Measurements from ENCODE around the gene SPIRE2. TPM values are rescaled to one million over a fixed set of nuclear protein-coding genes. Genes with fewer than 3 reads are reported as not detected.
"Not testable (repeated sequence)": the region's sequence is repeated elsewhere in the genome, so short reads cannot be mapped to it uniquely, and the experiment has no call there.

Gene SPIRE2
- total and polyA plus RNA-seq, 9 donors: 0.95 to 28.7 (median 2.9) TPM

DNA sequence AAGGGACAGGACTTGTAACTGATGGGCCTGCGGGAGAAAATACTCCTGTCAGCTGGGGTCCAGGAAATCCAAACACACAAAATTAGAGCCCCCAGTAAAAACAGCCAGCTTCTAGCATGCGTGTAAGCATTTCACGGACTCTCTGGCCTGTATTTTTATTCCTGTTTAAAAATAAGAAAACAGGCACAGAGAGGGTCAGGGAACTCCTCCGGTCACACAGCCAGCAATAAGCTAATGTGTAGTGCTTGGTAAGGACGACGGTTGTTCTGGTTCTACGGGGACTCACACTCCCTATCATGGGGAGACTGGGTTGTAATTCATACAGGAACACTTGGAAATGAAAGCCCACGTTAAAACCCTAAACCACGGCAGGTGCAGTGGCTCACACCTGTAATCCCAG lies 43.6 kb downstream of the SPIRE2 start:
- no peak overlapping the region for H3K27ac ChIP-seq
- no peaks in the 10 kb centered on the region for H3K9me3 ChIP-seq
- no peaks in the 10 kb centered on the region for H3K36me3 ChIP-seq
- intact Hi-C loops (cut with DNase I): no loop called here
- no peak overlapping the region for H3K4me3 ChIP-seq
- H3K27me3 ChIP-seq: no peaks in the 10 kb centered on the region
- H3K4me1 ChIP-seq (ENCODE audit: insufficient read depth): no peaks in the 10 kb centered on the region
- no peak for DNase-seq
- WGBS, 3 donors: 78 to 88% (median 85%) methylated on average over 9 of the region's 9 CpGs
- TF ChIP-seq EP300 (IDR thresholded peaks at IDR 0.05) (no peak), POLR2A (IDR thresholded peaks at IDR 0.05) (no peak)
- TF ChIP-seq, protein P1, sequence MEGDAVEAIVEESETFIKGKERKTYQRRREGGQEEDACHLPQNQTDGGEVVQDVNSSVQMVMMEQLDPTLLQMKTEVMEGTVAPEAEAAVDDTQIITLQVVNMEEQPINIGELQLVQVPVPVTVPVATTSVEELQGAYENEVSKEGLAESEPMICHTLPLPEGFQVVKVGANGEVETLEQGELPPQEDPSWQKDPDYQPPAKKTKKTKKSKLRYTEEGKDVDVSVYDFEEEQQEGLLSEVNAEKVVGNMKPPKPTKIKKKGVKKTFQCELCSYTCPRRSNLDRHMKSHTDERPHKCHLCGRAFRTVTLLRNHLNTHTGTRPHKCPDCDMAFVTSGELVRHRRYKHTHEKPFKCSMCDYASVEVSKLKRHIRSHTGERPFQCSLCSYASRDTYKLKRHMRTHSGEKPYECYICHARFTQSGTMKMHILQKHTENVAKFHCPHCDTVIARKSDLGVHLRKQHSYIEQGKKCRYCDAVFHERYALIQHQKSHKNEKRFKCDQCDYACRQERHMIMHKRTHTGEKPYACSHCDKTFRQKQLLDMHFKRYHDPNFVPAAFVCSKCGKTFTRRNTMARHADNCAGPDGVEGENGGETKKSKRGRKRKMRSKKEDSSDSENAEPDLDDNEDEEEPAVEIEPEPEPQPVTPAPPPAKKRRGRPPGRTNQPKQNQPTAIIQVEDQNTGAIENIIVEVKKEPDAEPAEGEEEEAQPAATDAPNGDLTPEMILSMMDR (IDR thresholded peaks at IDR 0.05): no peak

DNA sequence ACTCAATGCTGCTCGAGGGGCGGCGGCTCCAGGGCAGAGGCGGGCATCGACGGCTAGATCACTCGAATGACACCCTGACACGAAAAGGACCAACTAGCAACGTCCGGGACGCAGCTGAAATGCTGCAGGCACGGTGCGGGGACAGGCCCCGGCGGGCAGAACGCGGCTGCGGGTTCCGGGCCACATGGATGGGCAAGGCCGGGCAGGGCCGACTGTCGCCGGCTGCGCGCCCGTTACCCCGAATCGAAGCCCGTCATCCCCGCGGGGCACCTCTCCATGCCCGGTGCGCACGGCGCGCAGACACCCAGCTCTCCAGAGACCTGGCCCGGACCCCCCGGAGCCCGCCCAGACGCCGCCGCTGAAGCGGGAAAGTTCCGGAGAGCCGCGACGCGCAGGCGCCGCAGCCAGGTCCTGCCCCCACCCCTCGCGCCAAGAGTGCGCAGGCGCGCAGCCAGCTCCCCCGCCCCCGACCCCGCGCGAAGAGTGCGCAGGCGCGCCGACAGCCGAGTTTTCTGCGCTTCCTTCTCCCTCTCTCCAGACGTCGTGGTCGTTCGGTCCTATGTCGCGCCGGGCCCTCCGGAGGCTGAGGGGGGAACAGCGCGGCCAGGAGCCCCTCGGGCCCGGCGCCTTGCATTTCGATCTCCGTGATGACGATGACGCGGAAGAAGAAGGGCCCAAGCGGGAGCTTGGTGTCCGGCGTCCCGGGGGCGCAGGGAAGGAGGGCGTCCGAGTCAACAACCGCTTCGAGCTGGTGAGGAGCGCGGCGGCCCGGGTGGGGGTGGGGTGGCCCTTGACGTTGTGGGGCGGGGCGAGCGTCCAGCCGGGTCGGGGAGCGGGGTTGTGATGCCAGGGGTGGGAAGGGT lies 45.1 kb downstream of the SPIRE2 start, which contains the start of gene TCF25:
TCF25 (plus strand) TSS at position 484 of the 863 bp plus-strand sequence; CDS start at position 560, 76 bp downstream.
- intact Hi-C loops (cut with DNase I): no loop called here
- no peaks in the 10 kb centered on the region for H3K27me3 ChIP-seq

DNA sequence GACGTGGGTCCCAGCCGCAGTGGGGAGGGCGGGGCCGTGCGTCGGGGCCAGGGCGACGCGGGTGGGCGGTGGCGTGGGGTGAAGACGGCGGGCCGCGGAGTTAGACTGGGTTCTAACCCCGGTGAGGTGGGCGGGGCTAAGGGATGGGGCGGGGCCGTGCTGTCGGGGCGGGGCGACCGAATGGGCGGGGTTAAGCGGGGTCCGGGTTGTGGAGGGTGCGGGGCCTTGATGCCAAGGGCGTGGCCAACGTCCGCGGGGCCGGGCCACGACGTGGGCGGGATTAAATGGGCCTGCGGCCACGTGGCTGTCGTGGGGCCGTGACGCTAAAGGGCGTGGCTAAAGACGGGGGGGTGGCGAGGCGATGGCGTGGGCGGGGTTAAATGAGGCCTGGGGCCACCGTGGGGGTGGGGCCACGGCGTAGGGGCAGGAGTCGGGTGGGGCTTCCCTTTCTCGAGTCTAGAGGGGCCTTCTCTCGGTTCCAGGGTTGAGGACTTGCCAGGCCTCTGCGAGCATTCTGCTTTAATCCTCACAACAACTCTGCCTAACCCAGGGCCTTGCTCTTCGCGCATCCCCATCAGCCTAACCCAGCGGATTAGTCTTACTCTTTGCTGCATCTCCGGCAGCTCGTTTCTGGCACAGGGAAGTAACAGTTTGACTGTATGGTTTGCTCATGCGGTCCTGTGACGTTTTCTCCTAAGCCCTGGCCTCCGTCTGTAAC lies 45.9 kb downstream of the SPIRE2 start:
- peak; percentile 96 to 99 (median 98) for DNase-seq
- Histone ChIP-seq H3K27ac (peak overlapping the region; percentile 99), H3K4me3 (peak overlapping the region; percentile 99), H3K36me3 (no peaks in the 10 kb centered on the region), H3K27me3 (no peaks in the 10 kb centered on the region), H3K4me1 (ENCODE audit: insufficient read depth) (no peaks in the 10 kb centered on the region), H3K9me3 (no peaks in the 10 kb centered on the region)
- WGBS, 3 donors: 1 to 2% (median 1%) methylated on average over 26 to 61 of the region's 61 CpGs
- intact Hi-C loops (cut with DNase I): no loop called here
- TF ChIP-seq EP300 (IDR thresholded peaks at IDR 0.05) (no peak), POLR2A (IDR thresholded peaks at IDR 0.05) (no peak)
- TF ChIP-seq, protein P1 (IDR thresholded peaks at IDR 0.05): no peak

More for the DNA sequence above, 45.1 kb downstream of the SPIRE2 start, which contains the start of gene TCF25:
- no peaks in the 10 kb centered on the region for H3K9me3 ChIP-seq
- DNase-seq: peak; percentile 83 to 91 (median 87)
- H3K4me1 ChIP-seq (ENCODE audit: insufficient read depth): no peaks in the 10 kb centered on the region
- peak within 1 kb of the TSS; percentile 99 for H3K27ac ChIP-seq
- peak; percentile 91 for TF ChIP-seq POLR2A (IDR thresholded peaks at IDR 0.05)
- no peak for TF ChIP-seq EP300 (IDR thresholded peaks at IDR 0.05)
- no peaks in the 10 kb centered on the region for H3K36me3 ChIP-seq
- peak within 1 kb of the TSS; percentile 99 for H3K4me3 ChIP-seq
- WGBS, 3 donors: 0 to 1% (median 1%) methylated on average over 63 to 104 of the region's 104 CpGs

DNA sequence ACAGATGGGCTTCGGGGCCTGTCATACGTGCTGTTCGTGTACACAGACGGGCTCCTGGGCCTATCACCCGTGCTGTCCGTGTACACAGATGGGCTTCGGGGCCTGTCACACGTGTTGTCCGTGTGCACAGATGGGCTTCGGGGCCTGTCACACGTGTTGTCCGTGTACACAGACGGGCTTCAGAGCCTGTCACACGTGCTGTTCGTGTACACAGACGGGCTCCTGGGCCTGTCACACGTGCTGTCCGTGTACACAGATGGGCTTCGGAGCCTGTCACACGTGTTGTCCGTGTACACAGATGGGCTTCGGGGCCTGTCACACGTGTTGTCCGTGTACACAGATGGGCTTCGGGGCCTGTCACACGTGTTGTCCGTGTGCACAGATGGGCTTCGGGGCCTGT lies 50.8 kb downstream of the SPIRE2 start:
- H3K27me3 ChIP-seq; H3K9me3 ChIP-seq; DNase-seq; H3K27ac ChIP-seq; intact Hi-C loops (cut with DNase I); H3K4me1 ChIP-seq (ENCODE audit: insufficient read depth); H3K36me3 ChIP-seq; H3K4me3 ChIP-seq: not testable (repeated sequence)
- WGBS, 3 donors: 87 to 95% (median 88%) methylated on average over 21 to 28 of the region's 28 CpGs

DNA sequence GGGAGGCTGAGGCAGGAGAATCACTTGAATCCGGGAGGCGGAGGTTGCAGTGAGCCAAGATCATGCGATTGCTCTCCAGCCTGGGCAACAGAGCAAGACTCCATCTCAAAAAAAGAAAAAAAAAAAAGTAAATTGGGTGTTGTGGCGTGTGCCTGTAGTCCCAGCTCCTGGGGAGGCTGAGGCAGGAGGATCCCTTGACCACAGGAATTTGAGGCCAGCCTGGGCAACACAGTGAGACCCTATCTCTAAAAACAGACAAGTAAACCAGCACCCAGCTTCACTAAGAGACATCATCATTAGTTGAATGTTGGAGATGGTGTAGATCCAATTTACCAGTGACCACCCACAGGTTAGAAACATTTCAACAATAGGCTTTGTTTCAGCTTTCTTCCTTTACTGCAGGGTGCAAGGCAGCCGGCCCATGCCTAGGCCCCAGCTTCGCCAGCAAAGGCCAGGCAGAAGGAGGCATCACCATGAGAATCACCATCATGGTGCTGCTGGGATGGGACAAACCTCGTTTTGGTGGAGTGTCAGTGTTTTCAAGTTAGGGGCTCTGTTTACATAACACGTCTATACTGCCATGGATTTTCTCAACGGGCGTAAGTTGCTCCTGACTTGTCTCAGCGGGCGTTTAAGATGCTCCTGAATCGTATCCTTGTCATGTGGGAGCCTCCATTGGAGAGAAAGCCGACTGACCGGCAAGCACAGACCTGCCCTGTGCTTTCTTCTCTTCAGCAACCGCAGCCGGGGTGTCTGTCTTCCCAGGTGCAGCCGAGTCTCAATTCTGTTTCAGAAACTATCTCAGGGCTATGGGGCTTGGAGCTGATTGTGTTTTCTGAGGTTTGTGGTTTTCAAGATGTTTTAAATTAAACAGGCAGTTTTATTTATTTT lies 52.4 kb downstream of the SPIRE2 start:
- Histone ChIP-seq H3K9me3 (no peaks in the 10 kb centered on the region), H3K36me3 (no peaks in the 10 kb centered on the region)

More for the DNA sequence above, 52.4 kb downstream of the SPIRE2 start:
- Histone ChIP-seq H3K27ac (no peak overlapping the region), H3K4me3 (no peak overlapping the region), H3K27me3 (no peaks in the 10 kb centered on the region), H3K4me1 (ENCODE audit: insufficient read depth) (no peaks in the 10 kb centered on the region)
- intact Hi-C loops (cut with DNase I): no loop called here
- WGBS, 3 donors: 74 to 83% (median 78%) methylated on average over 18 of the region's 18 CpGs
- TF ChIP-seq POLR2A (IDR thresholded peaks at IDR 0.05) (no peak), EP300 (IDR thresholded peaks at IDR 0.05) (no peak)
- TF ChIP-seq, protein P1 (IDR thresholded peaks at IDR 0.05): no peak
- no peak for DNase-seq
